Fibroblast of the aortic adventitia (primary cell): ENCODE results near the gene USP2. TPM values are rescaled to one million over a fixed set of nuclear protein-coding genes. Genes with fewer than 3 reads are reported as not detected.
"Not testable (repeated sequence)": the region's sequence is repeated elsewhere in the genome, so short reads cannot be mapped to it uniquely, and the experiment has no call there.

Source experiments
- DNase-seq: peaks from one replicate; pipeline ENCODE4 v3.0.0-alpha.2; 2010; ENCODE audit warnings: low read depth
- H3K4me3 ChIP-seq: 2 replicates; pipeline ENCODE4 v1.5.1; 2011; ENCODE audit warnings: low read depth, mild to moderate bottlenecking, control low read depth, low read length, moderate library complexity
- total RNA-seq: library from RNA; depleted of rRNA; stranded (reverse); fragments of >200 nt; gene quantifications from 2 replicates; pipeline ENCODE4 v1.2.3, GENCODE V29; 2012; ENCODE audit warnings: low replicate concordance
- TF ChIP-seq, protein P1 (sequence below): IDR thresholded peaks from 2 replicates; pipeline ENCODE4 v1.5.1; 2011; ENCODE audit warnings: mild to moderate bottlenecking, low read length, control low read depth, inconsistent platforms; ENCODE audit not compliant: insufficient read depth

The USP2 gene
- total RNA-seq, 1 donor = 0.36 TPM

DNA sequence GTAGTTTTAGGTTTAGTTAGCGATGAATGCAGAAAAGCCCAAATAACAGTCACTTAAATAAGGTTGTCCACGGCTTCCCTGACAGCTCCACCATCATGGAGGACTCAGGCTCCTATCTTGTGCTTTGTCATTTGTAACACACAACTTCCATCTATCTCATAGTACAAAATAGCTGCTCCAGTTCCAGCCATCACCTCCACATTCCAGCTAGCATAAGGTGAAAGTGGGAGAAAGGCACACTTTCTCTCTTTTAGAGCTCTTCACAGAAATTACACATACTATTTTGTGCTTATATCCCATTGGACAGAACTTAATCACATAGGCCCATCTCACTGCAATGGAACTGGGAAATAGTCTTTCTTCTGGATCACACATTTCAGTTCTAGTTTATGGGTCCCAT is 32.8 kb upstream of the USP2 start:
- no peak for DNase-seq
- TF ChIP-seq, protein P1, sequence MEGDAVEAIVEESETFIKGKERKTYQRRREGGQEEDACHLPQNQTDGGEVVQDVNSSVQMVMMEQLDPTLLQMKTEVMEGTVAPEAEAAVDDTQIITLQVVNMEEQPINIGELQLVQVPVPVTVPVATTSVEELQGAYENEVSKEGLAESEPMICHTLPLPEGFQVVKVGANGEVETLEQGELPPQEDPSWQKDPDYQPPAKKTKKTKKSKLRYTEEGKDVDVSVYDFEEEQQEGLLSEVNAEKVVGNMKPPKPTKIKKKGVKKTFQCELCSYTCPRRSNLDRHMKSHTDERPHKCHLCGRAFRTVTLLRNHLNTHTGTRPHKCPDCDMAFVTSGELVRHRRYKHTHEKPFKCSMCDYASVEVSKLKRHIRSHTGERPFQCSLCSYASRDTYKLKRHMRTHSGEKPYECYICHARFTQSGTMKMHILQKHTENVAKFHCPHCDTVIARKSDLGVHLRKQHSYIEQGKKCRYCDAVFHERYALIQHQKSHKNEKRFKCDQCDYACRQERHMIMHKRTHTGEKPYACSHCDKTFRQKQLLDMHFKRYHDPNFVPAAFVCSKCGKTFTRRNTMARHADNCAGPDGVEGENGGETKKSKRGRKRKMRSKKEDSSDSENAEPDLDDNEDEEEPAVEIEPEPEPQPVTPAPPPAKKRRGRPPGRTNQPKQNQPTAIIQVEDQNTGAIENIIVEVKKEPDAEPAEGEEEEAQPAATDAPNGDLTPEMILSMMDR = no peak
- H3K4me3 ChIP-seq = no peak overlapping the region

DNA sequence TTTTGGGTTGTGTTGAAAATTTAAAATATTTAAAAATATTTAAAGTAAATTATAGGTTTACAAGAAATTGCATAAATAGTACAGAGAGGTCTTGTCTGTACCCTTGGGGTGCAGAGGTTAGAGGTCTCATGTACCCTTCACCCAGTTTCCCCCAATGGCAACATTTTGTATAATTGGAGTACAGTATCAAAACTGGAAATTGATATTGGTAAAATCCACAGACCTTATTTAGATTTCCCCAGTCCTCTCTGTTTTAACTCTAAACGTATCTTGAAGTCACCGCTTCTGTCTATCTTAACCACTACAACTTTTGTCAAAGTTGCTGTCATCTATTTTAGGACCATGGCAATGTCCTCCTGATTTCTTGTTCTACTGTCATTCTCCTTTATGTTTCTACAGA is 30.6 kb upstream of the USP2 start:
- TF ChIP-seq, protein P1 = no peak
- no peak for DNase-seq
- H3K4me3 ChIP-seq = no peak overlapping the region

DNA sequence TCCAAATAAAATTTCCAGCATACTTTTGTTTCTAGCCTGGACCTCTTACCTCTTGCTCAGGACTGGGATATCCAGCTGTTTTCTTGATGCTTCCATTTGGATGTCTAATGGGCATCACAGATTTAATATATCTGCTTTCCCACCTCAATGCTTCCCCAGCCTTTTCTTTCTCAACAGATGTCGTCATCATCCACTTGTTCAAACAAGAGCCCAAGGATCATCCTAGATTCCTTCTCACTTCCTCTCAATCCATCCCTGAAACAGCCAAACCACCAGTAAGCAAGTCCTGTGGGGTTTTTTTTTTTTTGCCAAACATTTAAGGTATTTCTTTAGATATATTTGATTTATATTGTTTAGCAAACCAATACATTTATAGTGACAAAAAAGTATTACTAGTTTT is 29.0 kb upstream of the USP2 start:
- H3K4me3 ChIP-seq = no peak overlapping the region
- TF ChIP-seq, protein P1 = no peak

DNA sequence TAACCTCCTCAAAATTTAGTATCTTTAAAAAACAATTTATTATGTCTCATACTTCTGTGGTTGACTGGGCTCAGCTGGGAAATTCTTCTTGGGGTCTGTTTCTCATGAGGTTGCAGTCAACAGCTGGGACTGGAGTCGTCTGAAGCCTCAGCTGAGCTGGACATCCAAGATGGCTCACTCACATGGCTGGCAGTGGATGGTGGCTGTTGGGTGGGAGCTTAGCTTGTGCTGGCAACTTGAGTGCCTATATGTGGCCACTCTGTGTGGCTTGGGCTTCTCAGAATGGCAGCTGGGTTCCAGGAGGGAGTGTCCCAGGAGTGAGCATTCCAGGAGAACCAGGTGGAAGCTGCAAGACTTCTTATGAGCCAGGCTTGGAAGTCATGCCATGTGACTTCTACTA is 28.2 kb upstream of the USP2 start:
- H3K4me3 ChIP-seq = no peak overlapping the region
- TF ChIP-seq, protein P1 = no peak
- no peak for DNase-seq

More for the DNA sequence above, 29.0 kb upstream of the USP2 start:
- DNase-seq = no peak

DNA sequence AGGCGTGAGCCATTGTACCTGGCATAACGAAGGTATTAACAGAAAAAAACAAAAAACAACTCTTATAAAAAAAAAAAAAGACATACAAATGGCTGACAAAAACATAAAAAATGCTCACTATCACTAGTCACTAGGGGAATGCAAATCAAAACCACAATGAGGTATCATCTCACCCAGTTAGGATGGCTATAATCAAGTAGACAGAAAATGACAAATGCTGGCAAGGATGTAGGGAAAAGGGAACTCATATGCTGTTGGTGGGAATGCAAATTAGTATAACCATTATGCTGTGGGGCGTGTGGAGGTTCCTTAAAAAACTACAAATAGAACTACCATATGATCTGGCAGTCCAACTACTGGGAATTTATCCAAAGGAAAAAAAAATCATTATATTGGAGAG is 24.5 kb upstream of the USP2 start:
- no peak overlapping the region for H3K4me3 ChIP-seq
- TF ChIP-seq, protein P1 = no peak
- no peak for DNase-seq

DNA sequence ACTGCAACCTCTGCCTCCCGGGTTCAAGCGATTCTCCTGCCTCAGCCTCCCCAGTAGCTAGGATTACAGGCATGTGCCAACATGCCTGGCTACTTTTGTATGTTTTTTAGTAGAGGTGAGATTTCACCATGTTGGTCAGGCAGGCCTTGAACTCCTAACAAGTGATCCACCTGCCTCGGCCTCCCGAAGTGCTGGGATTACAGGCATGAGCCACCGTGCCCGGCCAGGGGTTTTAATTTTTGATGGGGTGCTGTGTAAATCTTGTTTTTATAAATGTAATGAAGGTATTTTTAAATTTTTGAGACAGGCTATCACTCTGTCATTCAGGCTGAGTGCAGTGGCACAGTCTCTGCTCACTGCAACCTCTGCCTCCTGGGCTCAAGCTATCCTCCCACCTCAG is 24.0 kb upstream of the USP2 start:
- H3K4me3 ChIP-seq, DNase-seq: not testable (repeated sequence)

DNA sequence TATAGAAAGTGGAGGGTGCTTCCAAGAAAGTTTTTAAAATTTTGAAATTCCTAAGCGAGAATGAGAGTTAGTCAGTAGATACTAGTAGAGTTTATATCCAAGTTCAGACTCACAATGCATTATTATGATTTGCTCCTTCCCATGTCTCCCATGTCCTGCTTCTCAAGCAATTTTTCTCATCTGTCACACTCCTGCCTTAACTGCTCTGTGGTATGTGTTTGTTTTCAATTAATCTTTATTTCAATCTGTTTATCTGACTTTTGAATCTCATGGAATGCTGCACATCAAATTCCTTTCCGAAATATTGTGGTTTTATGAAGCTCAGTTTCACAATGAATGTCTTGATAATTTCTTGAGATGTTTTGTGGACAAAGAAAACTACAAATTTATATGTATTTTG is 23.4 kb upstream of the USP2 start:
- H3K4me3 ChIP-seq = no peak overlapping the region
- TF ChIP-seq, protein P1 = no peak
- peak; percentile 21 for DNase-seq
